ENCODE measurements around the gene ASAP2.

DNA sequence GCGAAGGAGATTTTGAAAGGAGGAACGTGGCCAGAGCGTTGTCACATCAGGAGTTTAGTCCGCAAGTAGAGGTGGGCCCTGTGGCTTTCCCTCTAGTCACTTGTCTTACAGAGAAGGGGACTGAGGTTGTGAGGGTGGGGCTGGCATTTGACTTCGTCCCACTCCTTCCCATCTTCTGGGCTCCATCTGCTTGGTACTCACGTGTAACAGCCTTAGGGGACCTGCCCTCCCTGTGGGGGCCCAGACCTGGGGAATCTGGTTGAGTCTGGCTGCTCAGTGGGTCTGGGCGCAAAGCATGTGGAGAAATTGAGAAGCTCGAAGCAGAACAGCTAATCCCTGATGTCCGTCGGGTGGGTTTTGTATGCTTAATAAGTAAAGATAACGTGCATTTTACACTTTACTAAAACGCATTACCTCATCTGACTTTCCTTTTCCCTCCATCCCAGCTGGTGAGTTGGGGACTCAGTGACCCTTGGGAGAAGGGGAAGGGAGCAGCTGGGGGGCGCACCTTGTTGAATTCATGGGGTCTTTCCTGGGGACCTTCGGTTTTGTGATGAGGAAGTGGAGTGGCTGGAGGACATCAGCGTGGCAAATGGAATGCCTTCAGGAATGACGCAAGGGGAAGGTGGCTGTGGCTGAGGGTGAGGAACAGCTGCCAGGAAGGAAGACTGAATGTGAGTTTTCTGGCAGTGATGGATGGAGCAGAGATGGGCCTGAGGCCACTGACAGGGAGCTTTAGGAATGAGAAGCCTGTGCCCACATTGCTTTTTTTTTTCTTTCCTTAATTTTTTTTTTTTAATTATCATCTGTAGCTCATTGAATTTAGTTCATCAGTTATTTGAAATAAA is 44.8 kb downstream of the ASAP2 start:
- TF ChIP-seq, protein P1, sequence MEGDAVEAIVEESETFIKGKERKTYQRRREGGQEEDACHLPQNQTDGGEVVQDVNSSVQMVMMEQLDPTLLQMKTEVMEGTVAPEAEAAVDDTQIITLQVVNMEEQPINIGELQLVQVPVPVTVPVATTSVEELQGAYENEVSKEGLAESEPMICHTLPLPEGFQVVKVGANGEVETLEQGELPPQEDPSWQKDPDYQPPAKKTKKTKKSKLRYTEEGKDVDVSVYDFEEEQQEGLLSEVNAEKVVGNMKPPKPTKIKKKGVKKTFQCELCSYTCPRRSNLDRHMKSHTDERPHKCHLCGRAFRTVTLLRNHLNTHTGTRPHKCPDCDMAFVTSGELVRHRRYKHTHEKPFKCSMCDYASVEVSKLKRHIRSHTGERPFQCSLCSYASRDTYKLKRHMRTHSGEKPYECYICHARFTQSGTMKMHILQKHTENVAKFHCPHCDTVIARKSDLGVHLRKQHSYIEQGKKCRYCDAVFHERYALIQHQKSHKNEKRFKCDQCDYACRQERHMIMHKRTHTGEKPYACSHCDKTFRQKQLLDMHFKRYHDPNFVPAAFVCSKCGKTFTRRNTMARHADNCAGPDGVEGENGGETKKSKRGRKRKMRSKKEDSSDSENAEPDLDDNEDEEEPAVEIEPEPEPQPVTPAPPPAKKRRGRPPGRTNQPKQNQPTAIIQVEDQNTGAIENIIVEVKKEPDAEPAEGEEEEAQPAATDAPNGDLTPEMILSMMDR (IDR thresholded peaks at IDR 0.05; ENCODE audit: borderline replicate concordance, extremely low read depth, low read length, poor library complexity, severe bottlenecking) = no peak
- TF ChIP-seq EZH2 (IDR thresholded peaks at IDR 0.05; ENCODE audit: borderline replicate concordance, low read depth, low read length, severe bottlenecking) = no peak
